PC-3 (cell line): ENCODE data around the gene MYH15.

ENCODE experiments used
- CTCF ChIP-seq: fragments of 300-600 bp; sonication (generic); conservative IDR thresholded peaks from 2 replicates; pipeline ENCODE4 v1.5.1; 2017; ENCODE audit warnings: antibody characterized with exemption, low read depth, mild to moderate bottlenecking, low read length
- EZH2 ChIP-seq: fragments of 300-600 bp; sonication (generic); IDR thresholded peaks from one replicate; pipeline ENCODE4 v1.6.1; 2017; ENCODE audit warnings: antibody characterized with exemption, mild to moderate bottlenecking, low read length; ENCODE audit not compliant: unreplicated experiment
- EZH2phosphoT487 ChIP-seq: fragments of 300-600 bp; sonication (generic); IDR thresholded peaks from 2 replicates; pipeline ENCODE4 v1.6.1; 2018; ENCODE audit warnings: mild to moderate bottlenecking, antibody characterized with exemption, low read length, borderline replicate concordance

- TF ChIP-seq CTCF = no peak
- TF ChIP-seq EZH2 = no peak
- no peak for TF ChIP-seq EZH2phosphoT487
These were observed 134.4 kb downstream of the MYH15 start for GRCh38 chr3:108376026-108376425.
